Pulmonary artery endothelial cell (primary cell): ENCODE results near the gene VEGFB. TPM values are rescaled to one million over a fixed set of nuclear protein-coding genes. Genes with fewer than 3 reads are reported as not detected.
A peak's percentile ranks its signal among the peaks of the same experiment; 100 is the strongest.

ENCODE experiments used
- DNase-seq: peaks from one replicate; pipeline ENCODE4 v3.0.0-alpha.2; 2011; ENCODE audit warnings: low read depth, low spot score
- total RNA-seq: library from RNA; depleted of rRNA; stranded (reverse); fragments of >200 nt; gene quantifications from 2 replicates; pipeline ENCODE4 v1.2.3, GENCODE V29; 2014

VEGFB gene
- total RNA-seq, 1 donor from 2014 or later, result 18.7 TPM

DNA sequence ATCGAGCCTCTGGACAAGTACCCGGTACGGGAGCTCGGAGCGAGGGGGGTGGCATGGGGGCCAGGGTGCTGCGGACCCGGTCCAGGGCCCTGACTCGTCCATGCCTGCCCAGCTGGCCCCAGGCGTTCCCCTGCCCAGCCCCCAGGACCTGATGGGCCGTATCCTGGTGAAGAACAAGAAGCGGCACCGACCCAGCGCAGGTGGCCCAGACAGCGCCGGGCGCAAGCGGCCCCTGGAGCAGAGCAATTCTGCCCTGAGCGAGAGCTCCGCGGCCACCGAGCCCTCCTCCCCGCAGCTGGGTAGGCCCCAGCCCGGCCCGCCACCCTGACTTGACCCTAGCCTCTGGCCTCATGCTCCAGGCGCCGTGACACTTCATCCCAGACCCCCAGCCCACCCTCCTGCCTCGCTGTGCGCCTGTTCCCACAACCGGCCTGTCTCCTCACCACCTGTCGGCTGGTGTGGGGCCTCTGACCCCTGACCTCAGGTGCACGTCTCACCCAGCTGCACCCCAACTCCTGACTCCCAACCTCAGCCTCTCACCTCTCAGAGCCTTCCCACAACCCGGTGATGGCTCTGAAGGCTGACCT is 24.7 kb downstream of the VEGFB start:
- DNase-seq, result no peak

- no peak for DNase-seq
Observed at GRCh38 chr11:64259533-64260067, 25.2 kb downstream of the VEGFB start.

DNA sequence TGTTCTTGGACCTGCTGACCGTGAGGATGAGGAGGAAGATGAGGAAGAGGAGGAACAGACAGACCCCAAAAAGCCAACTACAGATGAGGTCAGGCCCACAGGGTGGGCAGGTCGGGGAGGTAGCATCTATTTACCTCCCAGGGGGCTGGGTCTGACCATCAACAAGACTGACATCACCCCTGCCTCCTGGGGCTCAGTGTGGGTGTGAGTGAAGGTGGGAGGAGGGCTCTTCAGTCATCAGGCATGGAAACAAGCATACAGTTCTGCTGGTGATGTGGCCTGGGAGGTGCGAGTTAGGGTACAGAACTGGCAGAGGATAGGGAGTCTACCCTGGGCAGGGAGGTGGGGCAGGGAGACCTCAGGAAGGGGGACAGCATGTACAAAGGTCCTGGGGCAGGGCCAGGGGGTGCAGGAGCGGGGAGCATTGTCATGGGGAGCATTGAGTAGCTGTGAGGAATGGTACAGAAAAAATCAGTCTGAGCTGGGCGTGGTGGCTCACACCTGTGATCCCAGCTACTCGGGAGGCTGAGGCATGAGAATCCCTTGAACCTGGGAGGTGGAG is 25.8 kb downstream of the VEGFB start:
- no peak for DNase-seq

- no peak for DNase-seq
Observed at GRCh38 chr11:64261556-64262080, 27.2 kb downstream of the VEGFB start.

- DNase-seq, result no peak
Observed at GRCh38 chr11:64262271-64263002, 28.1 kb downstream of the VEGFB start.

DNA sequence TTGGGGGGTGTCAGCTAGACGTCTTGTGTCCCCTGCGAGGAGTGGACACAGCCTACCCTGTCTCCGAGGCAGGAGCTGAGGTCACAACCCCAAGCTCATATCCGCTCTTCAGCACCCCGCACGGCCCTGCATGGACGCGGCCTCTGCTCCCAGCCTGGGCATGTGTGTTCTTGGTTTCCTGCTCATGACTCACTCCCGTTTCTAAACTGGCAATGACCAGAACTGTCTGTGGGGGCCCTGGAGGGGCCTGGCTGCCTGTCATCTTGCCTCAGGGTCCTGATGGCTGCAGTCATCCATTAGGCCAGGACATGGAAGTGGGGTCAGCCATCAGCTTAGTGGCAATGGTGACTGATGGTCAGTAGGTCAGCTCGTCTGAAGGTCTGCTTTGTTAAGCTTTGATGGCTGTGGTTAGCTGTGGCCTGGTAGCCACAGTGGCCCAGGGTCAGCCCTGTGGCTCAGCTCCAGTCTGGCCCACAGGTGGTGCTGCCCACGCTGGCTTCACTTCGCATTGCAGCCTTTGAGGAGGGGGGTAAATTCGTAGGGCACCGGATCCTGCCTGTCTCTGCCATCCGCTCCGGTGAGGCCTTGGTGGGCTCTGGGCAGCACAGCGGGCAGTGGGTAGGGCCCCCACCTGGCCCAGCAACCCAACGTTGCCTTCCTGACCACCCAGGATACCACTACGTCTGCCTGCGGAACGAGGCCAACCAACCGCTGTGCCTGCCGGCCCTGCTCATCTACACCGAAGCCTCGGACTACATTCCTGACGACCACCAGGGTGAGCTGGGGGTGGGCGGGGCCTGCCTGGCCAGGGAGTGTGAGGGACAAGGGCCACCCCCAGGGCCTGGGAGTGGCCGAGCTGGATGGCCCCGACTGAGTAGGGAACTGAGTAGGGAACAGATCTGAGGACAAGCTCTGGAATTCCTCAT is 28.9 kb downstream of the VEGFB start:
- peak; percentile 58 for DNase-seq

- no peak for DNase-seq
Observed at GRCh38 chr11:64263947-64264317, 29.5 kb downstream of the VEGFB start.

DNA sequence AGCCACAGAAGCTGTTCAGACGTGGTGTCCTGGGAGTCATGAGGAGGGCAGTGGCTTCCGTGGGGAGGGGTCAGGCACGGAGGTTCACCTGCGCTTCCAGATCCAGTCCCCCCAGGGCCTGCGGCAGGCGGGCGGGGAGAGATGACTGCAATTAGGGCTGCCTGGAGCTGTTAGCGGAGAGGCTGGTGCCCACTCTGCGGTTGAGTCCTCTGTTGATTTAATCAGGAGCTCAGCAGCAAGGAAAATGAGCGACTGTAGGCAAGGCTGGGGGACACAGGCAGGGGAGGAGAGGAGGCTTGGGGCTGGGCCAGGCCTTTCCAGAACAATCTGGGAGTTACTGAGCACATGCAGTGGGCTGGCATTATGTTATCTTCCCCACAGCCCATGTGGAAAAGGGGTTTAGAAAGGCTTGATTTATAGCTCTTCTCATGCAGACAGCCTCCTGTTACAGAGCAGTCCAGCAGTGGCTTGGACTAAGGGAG is 30.0 kb downstream of the VEGFB start:
- DNase-seq, result no peak

- no peak for DNase-seq
Observed at GRCh38 chr11:64265176-64266160, 31.1 kb downstream of the VEGFB start.

- DNase-seq, result no peak
Observed at GRCh38 chr11:64266339-64266738, 32.0 kb downstream of the VEGFB start.

DNA sequence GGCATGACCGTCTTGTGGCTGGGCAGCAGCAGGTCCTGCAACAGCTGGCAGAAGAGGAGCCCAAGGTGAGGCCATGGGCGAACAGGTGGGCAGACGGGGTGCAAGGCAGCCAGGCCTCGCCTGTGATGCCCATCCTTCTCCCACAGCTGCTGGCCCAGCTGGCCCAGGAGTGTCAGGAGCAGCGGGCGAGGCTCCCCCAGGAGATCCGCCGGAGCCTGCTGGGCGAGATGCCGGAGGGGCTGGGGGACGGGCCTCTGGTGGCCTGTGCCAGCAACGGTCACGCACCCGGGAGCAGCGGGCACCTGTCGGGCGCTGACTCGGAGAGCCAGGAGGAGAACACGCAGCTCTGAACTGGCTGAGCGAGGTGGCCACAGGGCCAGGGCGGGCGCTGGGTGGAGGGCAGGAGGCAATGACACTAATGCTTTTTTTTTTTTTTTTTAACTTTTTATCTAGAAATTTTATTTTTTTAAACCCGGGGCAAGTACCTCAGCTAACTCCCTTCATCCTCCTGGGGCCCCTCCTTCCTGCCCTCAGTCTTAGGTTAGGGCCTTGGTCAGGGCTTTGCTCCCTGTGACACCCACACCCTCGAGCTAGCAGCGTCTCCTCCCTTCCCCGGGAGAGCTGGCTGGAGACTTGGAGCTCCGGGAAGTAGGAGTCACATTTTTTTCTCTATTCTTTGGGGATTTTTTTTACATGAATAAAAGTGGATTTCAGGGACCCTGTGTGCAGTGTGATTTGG is 33.0 kb downstream of the VEGFB start:
- DNase-seq, result no peak

- DNase-seq, result peak; percentile 48
Observed at GRCh38 chr11:64268025-64268892, 33.9 kb downstream of the VEGFB start.

DNA sequence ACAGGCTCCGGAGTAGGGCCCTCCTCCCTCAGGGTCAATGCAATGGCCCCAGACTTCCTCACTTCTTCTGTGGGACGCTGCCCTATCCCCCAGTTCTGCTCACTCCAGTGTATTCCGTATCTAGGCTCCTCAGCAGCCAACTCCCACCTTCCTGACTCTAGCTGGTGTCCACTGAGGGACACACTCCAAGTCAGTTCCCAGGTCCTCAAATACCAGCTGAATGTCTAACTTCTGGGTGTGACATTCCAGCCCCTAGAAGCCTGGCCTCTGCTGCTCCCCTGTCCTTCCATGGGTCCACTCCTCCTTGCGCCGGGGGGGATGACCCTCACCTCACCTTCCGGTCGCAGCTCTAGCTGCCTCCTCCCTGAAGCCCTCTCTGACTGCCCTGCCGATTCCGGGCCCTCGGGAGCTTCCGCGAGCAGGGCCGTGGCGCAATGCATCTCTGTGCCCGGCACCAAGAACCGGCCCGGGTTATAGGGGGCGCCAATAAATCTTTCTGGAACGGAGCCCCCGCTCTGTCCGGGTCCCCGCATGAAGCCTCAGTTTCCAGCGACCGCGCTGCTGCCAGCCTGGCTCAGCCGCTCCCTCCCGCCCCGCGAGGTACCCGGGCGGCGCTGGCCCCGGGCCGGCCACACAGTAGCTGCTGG is 34.6 kb downstream of the VEGFB start:
- DNase-seq, result no peak

- DNase-seq, result peak; percentile 99
Observed at GRCh38 chr11:64269540-64270220, 35.3 kb downstream of the VEGFB start.

DNA sequence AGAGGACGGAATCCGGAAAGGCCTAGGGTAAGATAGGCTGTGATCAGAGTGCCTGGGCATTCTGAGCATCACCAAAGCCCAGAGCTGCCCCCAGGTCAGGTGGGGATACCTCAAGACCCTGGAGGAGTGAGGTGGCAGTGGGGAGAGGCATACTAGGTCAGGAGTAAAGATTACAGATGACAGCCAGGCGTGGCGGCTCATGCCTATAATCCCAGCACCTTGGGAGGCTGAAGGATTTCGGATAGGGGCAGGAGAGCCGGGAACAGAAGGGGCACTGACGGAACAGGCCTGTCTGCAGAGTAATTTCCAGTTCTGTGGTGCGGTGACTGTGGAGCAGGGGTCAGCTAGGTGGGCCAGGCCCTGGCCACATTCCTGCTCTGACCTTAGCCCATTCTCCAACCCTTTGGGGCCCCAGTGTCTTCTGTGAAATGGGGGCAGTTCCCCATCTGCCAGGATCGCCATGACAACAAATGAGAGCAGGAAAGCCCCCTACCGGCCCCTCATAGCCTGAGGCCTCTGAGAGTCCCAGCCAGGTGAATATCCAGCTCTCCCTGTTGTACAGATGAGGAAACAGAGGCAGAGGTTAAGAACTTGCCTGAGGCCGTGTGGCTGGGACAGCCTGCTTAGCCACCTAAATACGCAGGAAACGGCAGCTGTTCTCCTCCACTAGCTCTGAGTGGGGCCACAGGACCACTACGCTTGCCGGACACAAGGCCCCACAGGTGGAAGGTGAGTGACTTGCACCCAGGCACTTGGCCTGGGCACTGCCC is 40.8 kb downstream of the VEGFB start:
- DNase-seq, result no peak

DNA sequence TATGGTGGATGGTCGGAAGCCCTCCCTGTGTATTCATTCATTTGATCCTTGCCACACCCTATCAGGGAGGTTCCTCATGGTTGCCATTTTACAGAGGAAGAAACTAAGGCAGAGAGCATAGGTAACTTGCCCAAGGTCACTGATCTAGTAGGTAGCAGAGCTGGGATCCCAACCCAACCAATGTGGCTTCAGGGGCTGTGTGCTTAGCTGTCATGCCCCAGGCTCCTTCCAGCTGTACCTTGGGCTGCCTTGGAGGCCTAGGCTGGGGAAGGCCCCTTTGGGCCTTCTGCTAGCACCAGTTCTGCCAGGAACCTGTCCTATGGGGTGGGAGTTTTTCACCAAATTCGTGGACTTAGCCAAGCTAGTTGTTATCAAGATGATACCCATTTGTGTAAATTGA is 41.5 kb downstream of the VEGFB start:
- DNase-seq, result no peak
